ENCODE measurements around the gene EHMT1. TPM values are rescaled to one million over a fixed set of nuclear protein-coding genes. Genes with fewer than 3 reads are reported as not detected.

EHMT1 gene
- total and polyA plus RNA-seq, 2 experiments from 2014 or later, result 162 to 177 TPM

DNA sequence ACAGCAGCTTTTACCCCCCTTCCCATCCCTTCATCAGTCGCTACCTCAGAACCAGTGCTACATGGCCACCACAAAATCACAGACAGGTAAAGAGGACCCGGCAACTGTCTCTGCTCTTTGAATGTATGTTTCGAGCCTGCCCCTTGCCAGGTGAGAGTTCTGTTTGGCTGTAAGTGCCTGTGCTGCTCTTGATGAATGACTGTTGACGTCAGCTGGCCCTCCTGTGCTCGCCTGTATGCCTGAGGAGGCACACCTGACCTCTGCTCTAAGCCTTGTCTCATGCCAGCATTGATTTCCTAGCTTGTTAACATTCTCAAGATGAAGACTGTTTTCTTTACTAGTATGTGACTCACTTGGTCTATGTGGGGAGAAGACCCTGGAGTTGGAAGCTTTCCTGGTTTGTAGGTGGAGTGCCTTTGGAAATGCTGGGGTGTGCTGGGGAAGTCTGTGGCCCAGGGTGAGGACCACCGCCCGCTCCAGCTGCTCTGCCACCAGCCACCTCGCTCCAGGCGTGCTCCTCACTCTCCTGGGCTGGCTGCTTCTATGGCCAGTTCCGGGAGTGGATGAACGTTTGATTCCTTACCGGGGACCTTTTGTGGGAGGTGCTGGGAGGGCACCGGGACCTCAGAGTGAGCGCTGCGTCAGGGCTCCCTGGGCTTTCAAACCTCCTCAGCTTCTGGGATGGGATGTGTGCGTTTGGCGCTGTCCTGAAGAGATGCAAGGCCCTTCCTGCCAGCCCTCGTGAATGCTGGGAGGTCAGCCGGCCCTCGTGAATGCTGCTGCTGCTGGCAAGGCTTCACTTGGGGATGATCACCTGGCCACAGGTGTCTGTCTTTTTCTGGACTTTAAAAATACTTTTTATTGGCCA, 109.9 kb downstream of the EHMT1 start:
- H3K27ac Mint-ChIP-seq, result no peak overlapping the region; the same call in 1 of the 2 replicates
- H3K79me2 ChIP-seq (replicated peaks; ENCODE audit: insufficient read depth), result peaks cover 84% of the 10 kb centered on the region
- H3K9me2 ChIP-seq (ENCODE audit: insufficient read depth), result no peaks in the 10 kb centered on the region
- no peaks in the 10 kb centered on the region for H3K27me3 ChIP-seq (ENCODE audit: insufficient read depth)
- H3K36me3 Mint-ChIP-seq (ENCODE audit: low read depth), result peaks cover 83% of the 10 kb centered on the region
- ATAC-seq, result no peak
- no peak overlapping the region for H2AFZ ChIP-seq
- H3K9me3 Mint-ChIP-seq, result peaks cover 5% of the 10 kb centered on the region; the same call in 2 of the 3 replicates
- no peak overlapping the region for H3K27ac ChIP-seq (ENCODE audit: low read depth)
- peaks cover 19% of the 10 kb centered on the region for H3K36me3 ChIP-seq (ENCODE audit: insufficient read depth)
- H3K4me3 ChIP-seq, result no peak overlapping the region
- no peak for DNase-seq (ENCODE audit: low spot score)
- no peak overlapping the region for H3K4me2 ChIP-seq
- TF ChIP-seq, protein P1, sequence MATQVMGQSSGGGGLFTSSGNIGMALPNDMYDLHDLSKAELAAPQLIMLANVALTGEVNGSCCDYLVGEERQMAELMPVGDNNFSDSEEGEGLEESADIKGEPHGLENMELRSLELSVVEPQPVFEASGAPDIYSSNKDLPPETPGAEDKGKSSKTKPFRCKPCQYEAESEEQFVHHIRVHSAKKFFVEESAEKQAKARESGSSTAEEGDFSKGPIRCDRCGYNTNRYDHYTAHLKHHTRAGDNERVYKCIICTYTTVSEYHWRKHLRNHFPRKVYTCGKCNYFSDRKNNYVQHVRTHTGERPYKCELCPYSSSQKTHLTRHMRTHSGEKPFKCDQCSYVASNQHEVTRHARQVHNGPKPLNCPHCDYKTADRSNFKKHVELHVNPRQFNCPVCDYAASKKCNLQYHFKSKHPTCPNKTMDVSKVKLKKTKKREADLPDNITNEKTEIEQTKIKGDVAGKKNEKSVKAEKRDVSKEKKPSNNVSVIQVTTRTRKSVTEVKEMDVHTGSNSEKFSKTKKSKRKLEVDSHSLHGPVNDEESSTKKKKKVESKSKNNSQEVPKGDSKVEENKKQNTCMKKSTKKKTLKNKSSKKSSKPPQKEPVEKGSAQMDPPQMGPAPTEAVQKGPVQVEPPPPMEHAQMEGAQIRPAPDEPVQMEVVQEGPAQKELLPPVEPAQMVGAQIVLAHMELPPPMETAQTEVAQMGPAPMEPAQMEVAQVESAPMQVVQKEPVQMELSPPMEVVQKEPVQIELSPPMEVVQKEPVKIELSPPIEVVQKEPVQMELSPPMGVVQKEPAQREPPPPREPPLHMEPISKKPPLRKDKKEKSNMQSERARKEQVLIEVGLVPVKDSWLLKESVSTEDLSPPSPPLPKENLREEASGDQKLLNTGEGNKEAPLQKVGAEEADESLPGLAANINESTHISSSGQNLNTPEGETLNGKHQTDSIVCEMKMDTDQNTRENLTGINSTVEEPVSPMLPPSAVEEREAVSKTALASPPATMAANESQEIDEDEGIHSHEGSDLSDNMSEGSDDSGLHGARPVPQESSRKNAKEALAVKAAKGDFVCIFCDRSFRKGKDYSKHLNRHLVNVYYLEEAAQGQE (IDR thresholded peaks at IDR 0.05; ENCODE audit: unreplicated experiment), result no peak
- TF ChIP-seq EZH2 (IDR thresholded peaks at IDR 0.05; ENCODE audit: low read depth, unreplicated experiment) (no peak), POLR2AphosphoS5 (IDR thresholded peaks at IDR 0.05; ENCODE audit: low read depth) (no peak), ZNF331 (CRISPR knock-in tag; IDR thresholded peaks at IDR 0.05; ENCODE audit: low read depth) (no peak), STAT1 (IDR thresholded peaks at IDR 0.05; ENCODE audit: unreplicated experiment) (no peak), JUNB (IDR thresholded peaks at IDR 0.05; ENCODE audit: unreplicated experiment) (no peak), EZH2phosphoT487 (IDR thresholded peaks at IDR 0.05; ENCODE audit: unreplicated experiment) (no peak), ZNF114 (CRISPR knock-in tag; IDR thresholded peaks at IDR 0.05) (no peak), NANOG (IDR thresholded peaks at IDR 0.05; ENCODE audit: borderline replicate concordance) (no peak), CREB1 (CRISPR knock-in tag; IDR thresholded peaks at IDR 0.05; ENCODE audit: low read depth) (no peak)
- TF ChIP-seq, protein P2, sequence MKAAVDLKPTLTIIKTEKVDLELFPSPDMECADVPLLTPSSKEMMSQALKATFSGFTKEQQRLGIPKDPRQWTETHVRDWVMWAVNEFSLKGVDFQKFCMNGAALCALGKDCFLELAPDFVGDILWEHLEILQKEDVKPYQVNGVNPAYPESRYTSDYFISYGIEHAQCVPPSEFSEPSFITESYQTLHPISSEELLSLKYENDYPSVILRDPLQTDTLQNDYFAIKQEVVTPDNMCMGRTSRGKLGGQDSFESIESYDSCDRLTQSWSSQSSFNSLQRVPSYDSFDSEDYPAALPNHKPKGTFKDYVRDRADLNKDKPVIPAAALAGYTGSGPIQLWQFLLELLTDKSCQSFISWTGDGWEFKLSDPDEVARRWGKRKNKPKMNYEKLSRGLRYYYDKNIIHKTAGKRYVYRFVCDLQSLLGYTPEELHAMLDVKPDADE (IDR thresholded peaks at IDR 0.05), result no peak
- TF ChIP-seq, protein P3, sequence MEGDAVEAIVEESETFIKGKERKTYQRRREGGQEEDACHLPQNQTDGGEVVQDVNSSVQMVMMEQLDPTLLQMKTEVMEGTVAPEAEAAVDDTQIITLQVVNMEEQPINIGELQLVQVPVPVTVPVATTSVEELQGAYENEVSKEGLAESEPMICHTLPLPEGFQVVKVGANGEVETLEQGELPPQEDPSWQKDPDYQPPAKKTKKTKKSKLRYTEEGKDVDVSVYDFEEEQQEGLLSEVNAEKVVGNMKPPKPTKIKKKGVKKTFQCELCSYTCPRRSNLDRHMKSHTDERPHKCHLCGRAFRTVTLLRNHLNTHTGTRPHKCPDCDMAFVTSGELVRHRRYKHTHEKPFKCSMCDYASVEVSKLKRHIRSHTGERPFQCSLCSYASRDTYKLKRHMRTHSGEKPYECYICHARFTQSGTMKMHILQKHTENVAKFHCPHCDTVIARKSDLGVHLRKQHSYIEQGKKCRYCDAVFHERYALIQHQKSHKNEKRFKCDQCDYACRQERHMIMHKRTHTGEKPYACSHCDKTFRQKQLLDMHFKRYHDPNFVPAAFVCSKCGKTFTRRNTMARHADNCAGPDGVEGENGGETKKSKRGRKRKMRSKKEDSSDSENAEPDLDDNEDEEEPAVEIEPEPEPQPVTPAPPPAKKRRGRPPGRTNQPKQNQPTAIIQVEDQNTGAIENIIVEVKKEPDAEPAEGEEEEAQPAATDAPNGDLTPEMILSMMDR (conservative IDR thresholded peaks at IDR 0.05; ENCODE audit: low read depth in 2 of 2), result no peak
- TF ChIP-seq, protein P4, sequence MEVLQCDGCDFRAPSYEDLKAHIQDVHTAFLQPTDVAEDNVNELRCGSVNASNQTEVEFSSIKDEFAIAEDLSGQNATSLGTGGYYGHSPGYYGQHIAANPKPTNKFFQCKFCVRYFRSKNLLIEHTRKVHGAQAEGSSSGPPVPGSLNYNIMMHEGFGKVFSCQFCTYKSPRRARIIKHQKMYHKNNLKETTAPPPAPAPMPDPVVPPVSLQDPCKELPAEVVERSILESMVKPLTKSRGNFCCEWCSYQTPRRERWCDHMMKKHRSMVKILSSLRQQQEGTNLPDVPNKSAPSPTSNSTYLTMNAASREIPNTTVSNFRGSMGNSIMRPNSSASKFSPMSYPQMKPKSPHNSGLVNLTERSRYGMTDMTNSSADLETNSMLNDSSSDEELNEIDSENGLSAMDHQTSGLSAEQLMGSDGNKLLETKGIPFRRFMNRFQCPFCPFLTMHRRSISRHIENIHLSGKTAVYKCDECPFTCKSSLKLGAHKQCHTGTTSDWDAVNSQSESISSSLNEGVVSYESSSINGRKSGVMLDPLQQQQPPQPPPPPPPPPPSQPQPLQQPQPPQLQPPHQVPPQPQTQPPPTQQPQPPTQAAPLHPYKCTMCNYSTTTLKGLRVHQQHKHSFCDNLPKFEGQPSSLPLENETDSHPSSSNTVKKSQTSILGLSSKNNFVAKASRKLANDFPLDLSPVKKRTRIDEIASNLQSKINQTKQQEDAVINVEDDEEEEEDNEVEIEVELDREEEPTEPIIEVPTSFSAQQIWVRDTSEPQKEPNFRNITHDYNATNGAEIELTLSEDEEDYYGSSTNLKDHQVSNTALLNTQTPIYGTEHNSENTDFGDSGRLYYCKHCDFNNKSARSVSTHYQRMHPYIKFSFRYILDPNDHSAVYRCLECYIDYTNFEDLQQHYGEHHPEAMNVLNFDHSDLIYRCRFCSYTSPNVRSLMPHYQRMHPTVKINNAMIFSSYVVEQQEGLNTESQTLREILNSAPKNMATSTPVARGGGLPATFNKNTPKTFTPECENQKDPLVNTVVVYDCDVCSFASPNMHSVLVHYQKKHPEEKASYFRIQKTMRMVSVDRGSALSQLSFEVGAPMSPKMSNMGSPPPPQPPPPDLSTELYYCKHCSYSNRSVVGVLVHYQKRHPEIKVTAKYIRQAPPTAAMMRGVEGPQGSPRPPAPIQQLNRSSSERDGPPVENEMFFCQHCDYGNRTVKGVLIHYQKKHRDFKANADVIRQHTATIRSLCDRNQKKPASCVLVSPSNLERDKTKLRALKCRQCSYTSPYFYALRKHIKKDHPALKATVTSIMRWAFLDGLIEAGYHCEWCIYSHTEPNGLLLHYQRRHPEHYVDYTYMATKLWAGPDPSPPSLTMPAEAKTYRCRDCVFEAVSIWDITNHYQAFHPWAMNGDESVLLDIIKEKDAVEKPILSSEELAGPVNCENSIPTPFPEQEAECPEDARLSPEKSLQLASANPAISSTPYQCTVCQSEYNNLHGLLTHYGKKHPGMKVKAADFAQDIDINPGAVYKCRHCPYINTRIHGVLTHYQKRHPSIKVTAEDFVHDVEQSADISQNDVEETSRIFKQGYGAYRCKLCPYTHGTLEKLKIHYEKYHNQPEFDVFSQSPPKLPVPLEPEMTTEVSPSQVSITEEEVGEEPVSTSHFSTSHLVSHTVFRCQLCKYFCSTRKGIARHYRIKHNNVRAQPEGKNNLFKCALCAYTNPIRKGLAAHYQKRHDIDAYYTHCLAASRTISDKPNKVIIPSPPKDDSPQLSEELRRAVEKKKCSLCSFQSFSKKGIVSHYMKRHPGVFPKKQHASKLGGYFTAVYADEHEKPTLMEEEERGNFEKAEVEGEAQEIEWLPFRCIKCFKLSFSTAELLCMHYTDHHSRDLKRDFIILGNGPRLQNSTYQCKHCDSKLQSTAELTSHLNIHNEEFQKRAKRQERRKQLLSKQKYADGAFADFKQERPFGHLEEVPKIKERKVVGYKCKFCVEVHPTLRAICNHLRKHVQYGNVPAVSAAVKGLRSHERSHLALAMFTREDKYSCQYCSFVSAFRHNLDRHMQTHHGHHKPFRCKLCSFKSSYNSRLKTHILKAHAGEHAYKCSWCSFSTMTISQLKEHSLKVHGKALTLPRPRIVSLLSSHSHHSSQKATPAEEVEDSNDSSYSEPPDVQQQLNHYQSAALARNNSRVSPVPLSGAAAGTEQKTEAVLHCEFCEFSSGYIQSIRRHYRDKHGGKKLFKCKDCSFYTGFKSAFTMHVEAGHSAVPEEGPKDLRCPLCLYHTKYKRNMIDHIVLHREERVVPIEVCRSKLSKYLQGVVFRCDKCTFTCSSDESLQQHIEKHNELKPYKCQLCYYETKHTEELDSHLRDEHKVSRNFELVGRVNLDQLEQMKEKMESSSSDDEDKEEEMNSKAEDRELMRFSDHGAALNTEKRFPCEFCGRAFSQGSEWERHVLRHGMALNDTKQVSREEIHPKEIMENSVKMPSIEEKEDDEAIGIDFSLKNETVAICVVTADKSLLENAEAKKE (CRISPR knock-in tag; IDR thresholded peaks at IDR 0.05), result no peak
- H3K4me3 Mint-ChIP-seq, result no peak overlapping the region
- H4K20me1 ChIP-seq (replicated peaks; ENCODE audit: insufficient read depth), result peaks cover 26% of the 10 kb centered on the region
- H3K4me1 Mint-ChIP-seq, result peaks cover 33% of the 10 kb centered on the region
- H3K27me3 Mint-ChIP-seq (ENCODE audit: insufficient read depth, low read depth, poor library complexity), result peaks cover 16% of the 10 kb centered on the region
- H3F3A ChIP-seq (replicated peaks; ENCODE audit: low read depth), result peaks cover 9% of the 10 kb centered on the region; the same call in 1 of the 2 replicates
- peaks cover 5% of the 10 kb centered on the region; the same call in 1 of the 2 replicates for H3K4me1 ChIP-seq (ENCODE audit: insufficient read depth)
